ENCODE data around the gene PCSK6. TPM values are rescaled to one million over a fixed set of nuclear protein-coding genes. Genes with fewer than 3 reads are reported as not detected.
A peak's percentile ranks its signal among the peaks of the same experiment; 100 is the strongest.

The PCSK6 gene
- total RNA-seq, 4 donors from 2014 or later, result 12.9 to 31.5 (median 23.7) TPM

DNA sequence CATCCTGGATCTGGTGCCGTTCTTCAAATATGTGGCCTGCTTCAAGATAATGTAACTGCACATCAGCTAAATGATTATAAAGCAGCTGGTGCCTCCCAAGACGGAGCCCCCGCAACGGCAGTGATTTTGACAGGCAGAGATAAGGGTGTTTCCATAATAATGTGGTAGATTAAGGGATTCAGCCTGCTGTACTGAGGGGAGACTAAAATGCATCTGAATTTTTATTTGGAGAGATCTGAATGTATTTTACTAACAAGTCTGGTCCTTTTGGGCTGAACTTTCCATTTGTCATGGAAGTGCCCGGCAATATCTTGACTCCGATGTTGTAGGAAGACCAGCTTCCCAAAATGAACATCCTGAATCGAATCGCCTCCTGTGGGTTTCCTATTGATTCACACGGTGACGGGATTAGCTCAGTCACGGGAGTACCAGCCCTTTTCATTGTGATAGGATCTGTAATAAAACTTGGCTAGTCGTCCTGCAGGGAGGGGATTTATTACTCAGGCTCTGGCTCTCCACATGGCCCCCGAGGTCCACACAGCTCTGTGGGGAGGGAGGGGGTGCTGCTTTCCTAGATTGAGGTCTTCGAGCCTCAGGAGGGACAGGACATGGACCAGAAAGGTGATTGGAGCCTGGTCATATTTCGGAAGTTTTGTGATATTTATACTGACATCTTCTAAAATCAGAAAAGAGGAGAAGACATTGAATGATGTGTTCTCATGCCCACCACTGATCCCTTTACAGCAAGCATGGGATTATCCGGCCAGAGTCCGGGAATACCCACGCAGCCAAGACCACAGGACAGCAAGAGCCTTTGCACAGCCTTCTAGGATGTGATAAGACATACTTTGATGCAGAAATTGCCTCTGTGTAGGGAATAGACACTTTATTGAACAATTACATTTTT, 2.5 kb upstream of the PCSK6 start:
- H3K27me3 ChIP-seq, result peaks cover 57% of the 10 kb centered on the region
- no peak overlapping the region for H3K4me3 ChIP-seq
- DNase-seq (ENCODE audit: low spot score in 2 of 2), result no peak
- no peak overlapping the region for H3K27ac ChIP-seq
- H3K36me3 ChIP-seq, result no peaks in the 10 kb centered on the region
- 82% methylated on average over 18 of the region's 18 CpGs for WGBS
- no peaks in the 10 kb centered on the region for H3K9me3 ChIP-seq
- H3K4me1 ChIP-seq, result peaks cover 16% of the 10 kb centered on the region
- TF ChIP-seq POLR2A (IDR thresholded peaks at IDR 0.05) (no peak), POLR2AphosphoS5 (IDR thresholded peaks at IDR 0.05) (no peak), EP300 (IDR thresholded peaks at IDR 0.05) (no peak)
- TF ChIP-seq, protein P1, sequence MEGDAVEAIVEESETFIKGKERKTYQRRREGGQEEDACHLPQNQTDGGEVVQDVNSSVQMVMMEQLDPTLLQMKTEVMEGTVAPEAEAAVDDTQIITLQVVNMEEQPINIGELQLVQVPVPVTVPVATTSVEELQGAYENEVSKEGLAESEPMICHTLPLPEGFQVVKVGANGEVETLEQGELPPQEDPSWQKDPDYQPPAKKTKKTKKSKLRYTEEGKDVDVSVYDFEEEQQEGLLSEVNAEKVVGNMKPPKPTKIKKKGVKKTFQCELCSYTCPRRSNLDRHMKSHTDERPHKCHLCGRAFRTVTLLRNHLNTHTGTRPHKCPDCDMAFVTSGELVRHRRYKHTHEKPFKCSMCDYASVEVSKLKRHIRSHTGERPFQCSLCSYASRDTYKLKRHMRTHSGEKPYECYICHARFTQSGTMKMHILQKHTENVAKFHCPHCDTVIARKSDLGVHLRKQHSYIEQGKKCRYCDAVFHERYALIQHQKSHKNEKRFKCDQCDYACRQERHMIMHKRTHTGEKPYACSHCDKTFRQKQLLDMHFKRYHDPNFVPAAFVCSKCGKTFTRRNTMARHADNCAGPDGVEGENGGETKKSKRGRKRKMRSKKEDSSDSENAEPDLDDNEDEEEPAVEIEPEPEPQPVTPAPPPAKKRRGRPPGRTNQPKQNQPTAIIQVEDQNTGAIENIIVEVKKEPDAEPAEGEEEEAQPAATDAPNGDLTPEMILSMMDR (IDR thresholded peaks at IDR 0.05), result no peak

DNA sequence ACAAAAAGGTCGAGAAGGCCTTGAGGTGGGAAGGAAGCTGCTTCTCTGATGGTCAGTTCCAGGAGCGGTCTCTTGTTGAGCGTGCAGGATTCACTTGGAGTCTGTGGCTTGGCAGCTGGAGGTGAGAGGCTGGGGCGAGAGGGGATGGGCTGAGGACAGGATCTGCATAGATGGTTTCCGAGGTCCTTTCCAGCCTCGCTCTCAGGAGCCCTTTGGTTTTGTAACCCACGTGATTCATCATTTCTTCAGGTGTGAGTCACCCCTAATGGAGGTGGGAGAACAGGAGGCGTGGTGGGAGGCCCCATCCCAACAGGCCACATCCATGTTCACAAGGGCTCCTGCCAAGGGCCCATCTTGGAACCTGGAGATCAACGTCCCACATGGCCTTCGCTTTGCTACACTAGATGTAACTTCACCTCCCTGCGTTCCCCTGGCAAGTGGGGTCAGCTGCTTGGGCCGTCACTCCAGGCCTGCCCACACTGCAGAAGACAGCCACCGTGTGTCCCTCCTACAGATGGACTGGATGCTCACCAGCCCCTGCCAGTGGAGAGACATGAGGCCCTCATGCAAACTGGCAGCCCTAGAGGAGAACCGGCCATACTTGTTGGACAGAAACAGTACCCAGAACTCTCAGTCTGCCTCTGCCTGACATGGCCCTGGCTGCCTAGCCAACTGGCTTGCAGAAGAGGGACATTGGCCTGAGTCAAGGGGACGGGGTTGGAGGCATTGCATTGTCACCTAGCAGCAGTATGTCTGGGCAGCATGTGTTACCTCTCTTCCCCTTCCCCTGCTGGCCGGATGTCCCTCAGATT, 1.6 kb upstream of the PCSK6 start:
- Histone ChIP-seq H3K4me1 (peaks cover 14% of the 10 kb centered on the region), H3K36me3 (no peaks in the 10 kb centered on the region), H3K4me3 (no peak overlapping the region), H3K27me3 (peaks cover 49% of the 10 kb centered on the region), H3K9me3 (no peaks in the 10 kb centered on the region), H3K27ac (no peak overlapping the region)
- 93% methylated on average over 15 of the region's 16 CpGs for WGBS
- TF ChIP-seq POLR2AphosphoS5 (IDR thresholded peaks at IDR 0.05), result no peak
- TF ChIP-seq POLR2A (IDR thresholded peaks at IDR 0.05), result no peak
- TF ChIP-seq EP300 (IDR thresholded peaks at IDR 0.05), result no peak
- TF ChIP-seq, protein P1 (IDR thresholded peaks at IDR 0.05), result no peak
- DNase-seq (ENCODE audit: low spot score in 2 of 2), result no peak

DNA sequence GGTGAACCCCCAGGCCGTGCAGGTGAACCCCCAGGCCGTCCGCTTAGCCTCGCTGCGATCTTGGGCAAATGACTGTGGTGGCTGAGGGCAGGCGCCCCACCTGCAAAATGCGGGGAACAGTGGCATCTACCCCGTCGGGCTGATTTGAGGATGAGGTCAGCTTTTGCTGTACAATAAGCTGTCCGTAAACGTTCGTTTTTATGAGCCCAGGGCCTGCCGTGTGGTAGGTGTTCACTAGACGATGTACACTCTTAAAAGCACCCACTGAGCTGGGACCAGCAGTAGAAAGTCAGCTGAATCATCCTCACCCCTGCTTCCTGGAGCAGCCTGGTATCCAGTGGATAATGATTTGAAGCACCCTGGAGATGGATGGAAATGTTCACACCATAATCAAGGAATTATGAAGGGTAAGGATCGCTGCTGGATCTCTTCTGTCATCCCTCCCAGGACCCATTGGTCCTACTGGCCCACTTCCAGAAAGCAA, 943 bp upstream of the PCSK6 start:
- no peaks in the 10 kb centered on the region for H3K36me3 ChIP-seq
- H3K4me1 ChIP-seq, result peaks cover 12% of the 10 kb centered on the region
- no peak overlapping the region for H3K27ac ChIP-seq
- peaks cover 44% of the 10 kb centered on the region for H3K27me3 ChIP-seq
- no peak for DNase-seq (ENCODE audit: low spot score in 2 of 2)
- WGBS, result 91% methylated on average over 11 of the region's 15 CpGs
- TF ChIP-seq POLR2AphosphoS5 (IDR thresholded peaks at IDR 0.05), result no peak
- no peak for TF ChIP-seq EP300 (IDR thresholded peaks at IDR 0.05)
- TF ChIP-seq POLR2A (IDR thresholded peaks at IDR 0.05), result no peak
- TF ChIP-seq, protein P1 (IDR thresholded peaks at IDR 0.05), result no peak
- H3K9me3 ChIP-seq, result no peaks in the 10 kb centered on the region
- no peak overlapping the region for H3K4me3 ChIP-seq

DNA sequence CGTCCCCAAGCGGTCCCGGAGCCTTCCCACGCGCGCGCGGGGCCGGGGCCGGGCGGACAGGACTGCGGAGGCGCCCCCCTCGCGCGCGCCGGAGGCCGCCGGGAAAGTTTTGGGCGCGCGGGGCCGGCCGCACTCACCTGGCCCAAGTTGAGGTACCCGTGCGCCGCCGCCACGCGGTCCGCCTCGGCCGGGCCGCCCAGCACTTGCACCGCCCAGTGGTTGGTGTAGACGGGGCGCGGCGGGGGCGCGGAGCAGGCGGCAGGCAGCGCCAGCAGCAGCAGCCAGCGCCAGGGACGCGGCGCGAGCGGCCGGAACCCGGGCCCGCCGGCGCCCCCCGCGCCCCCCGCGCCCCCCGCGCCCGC, 289 bp downstream of the PCSK6 start:
- Histone ChIP-seq H3K27ac (no peak overlapping the region), H3K36me3 (no peaks in the 10 kb centered on the region), H3K4me3 (peak overlapping the region; percentile 49), H3K27me3 (peaks cover 35% of the 10 kb centered on the region), H3K9me3 (no peaks in the 10 kb centered on the region), H3K4me1 (peaks cover 12% of the 10 kb centered on the region)
- no peak for DNase-seq (ENCODE audit: low spot score in 2 of 2)
- 0% methylated on average over 2 of the region's 62 CpGs for WGBS
- TF ChIP-seq POLR2AphosphoS5 (IDR thresholded peaks at IDR 0.05), result no peak
- TF ChIP-seq EP300 (IDR thresholded peaks at IDR 0.05), result no peak
- TF ChIP-seq POLR2A (IDR thresholded peaks at IDR 0.05), result no peak
- TF ChIP-seq, protein P1 (IDR thresholded peaks at IDR 0.05), result no peak
